Brain microvascular endothelial cell (primary cell): ENCODE results near the gene YDJC.

Experiments used
- DNase-seq: peaks from one replicate; pipeline ENCODE4 v3.0.0-alpha.2; 2020
- H3K27ac ChIP-seq: fragments of 250-450 bp; sonication (Bioruptor Pico); 2 replicates; pipeline ENCODE4 v1.5.1; 2020; ENCODE audit warnings: mild to moderate bottlenecking, moderate library complexity
- H3K27me3 ChIP-seq: fragments of 250-450 bp; sonication (Bioruptor Pico); replicated peaks from 2 replicates; pipeline ENCODE4 v1.5.1; 2020; ENCODE audit warnings: mild to moderate bottlenecking
- H3K36me3 ChIP-seq: fragments of 250-450 bp; sonication (Bioruptor Pico); replicated peaks from 2 replicates; pipeline ENCODE4 v1.5.1; 2020; ENCODE audit warnings: mild to moderate bottlenecking
- H3K4me3 ChIP-seq: 2 replicates; pipeline ENCODE4 v1.5.1; 2011; ENCODE audit warnings: low read depth, mild to moderate bottlenecking, control low read depth, low read length, moderate library complexity
- CTCF ChIP-seq: IDR thresholded peaks from 2 replicates; pipeline ENCODE4 v1.5.1; 2011; ENCODE audit warnings: low read depth, mild to moderate bottlenecking, moderate library complexity, low read length, control low read depth, inconsistent platforms; ENCODE audit errors: missing control alignments
- in situ Hi-C: cut with HindIII; loops from 2 replicates; pipeline ENCODE4 v1.10.0; 2017; ENCODE audit warnings: low sequenced_read_pairs, low pct_ligation_motif_present

The YDJC gene

GRCh38 chr22:21652547-21653545, 23.0 kb upstream of the YDJC start:
- in situ Hi-C loops, result no loop called here
- DNase-seq, result no peak
- no peaks in the 10 kb centered on the region for H3K27me3 ChIP-seq
- peaks cover 14% of the 10 kb centered on the region for H3K36me3 ChIP-seq
- peak overlapping the region; percentile 53 for H3K27ac ChIP-seq
- peak overlapping the region; percentile 80 for H3K4me3 ChIP-seq
- peak; percentile 8 for TF ChIP-seq CTCF

DNA sequence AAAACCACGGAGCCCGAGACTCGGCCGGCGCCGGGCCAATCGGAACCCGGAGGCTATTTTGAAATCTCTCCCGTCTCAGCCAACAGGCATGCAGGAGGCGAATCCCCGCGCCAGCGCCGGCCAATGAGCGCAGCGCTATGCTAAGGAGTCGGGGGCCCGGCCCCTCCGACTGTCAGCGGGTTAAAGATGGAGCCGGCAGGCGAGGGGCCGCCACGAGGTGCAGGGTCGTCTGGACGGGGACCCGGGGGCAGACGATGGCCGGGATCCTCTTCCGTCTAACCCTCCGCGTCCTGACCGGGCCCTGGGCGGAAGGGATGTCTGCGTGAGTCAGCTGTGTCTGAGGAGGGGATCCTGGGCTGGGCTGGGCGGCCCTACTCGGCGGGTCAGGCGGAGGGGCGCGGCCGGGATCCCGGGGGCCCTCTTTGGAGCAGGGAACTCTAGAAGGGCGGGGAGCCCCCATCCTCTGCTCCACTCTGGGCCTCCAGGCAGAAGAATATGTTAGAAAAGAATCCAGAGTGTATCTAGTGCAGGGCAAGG, 22.3 kb upstream of the YDJC start:
- no peak for TF ChIP-seq CTCF
- Histone ChIP-seq H3K4me3 (peak overlapping the region; percentile 80), H3K27me3 (no peaks in the 10 kb centered on the region), H3K27ac (peak overlapping the region; percentile 53), H3K36me3 (peaks cover 16% of the 10 kb centered on the region)
- peak; percentile 86 for DNase-seq
- in situ Hi-C loops, result no loop called here

DNA sequence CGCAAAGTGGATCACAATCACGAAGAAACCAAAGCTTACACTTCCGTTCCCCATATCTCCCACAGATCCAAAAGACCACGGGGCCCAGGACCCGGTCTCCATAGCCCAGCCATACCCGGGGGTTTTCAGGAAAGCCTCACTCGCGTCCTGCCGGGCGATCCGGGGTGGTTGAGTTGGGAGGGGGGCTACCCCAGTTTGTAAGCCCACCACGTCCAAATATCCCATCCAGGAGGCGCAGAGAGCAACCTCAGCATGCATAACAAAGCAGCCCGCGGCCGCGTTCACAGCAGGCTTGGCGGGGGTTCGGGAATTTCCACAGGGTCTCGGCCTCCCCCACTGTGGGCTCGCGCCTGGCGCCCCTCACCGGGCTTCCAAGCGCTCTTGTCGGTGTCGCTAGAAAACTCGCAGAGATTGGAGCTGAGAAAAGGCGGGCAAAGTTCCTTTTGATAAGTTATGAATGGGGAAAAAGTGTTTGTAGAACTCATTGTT, 21.7 kb upstream of the YDJC start:
- in situ Hi-C loops, result no loop called here
- DNase-seq, result no peak

DNA sequence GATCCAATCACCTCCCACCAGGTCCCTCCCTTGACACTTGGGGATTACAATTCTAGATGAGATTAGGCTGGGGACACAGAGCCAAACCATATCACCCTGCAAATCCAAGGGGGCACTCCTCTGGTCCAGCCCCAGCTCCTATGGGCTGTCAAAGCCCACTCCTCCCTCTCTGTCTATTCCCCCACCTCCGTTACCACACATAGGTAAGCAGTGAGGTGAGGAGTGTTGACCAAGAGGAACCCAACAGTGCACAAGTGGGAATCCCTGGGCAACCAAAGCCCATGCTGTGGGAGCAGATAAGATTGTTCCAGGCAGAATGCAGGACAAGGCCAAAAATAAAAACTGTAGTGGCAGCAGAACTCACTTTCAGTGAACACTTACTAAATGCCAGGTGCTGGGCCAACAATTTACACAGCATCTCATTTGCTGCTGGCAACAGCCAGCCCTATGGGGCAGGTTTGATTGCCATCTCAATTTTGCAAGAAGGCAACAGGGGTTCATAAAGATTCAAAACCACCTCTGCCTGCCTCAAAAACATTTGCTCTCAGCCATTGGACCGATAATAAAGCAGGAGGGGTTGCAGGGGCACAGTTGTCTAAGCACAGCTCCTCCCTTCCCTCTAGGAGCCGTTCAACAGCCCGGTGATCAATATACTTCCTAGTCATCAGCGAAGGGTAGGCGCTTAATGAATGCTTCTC, 21.1 kb upstream of the YDJC start:
- no peak for TF ChIP-seq CTCF
- peaks cover 25% of the 10 kb centered on the region for H3K36me3 ChIP-seq
- H3K4me3 ChIP-seq, result peak overlapping the region; percentile 80
- DNase-seq, result no peak
- no peaks in the 10 kb centered on the region for H3K27me3 ChIP-seq
- in situ Hi-C loops, result no loop called here
- H3K27ac ChIP-seq, result no peak overlapping the region

More for the DNA sequence above, 21.7 kb upstream of the YDJC start:
- H3K36me3 ChIP-seq, result peaks cover 20% of the 10 kb centered on the region
- no peaks in the 10 kb centered on the region for H3K27me3 ChIP-seq
- TF ChIP-seq CTCF, result no peak
- peak overlapping the region; percentile 53 for H3K27ac ChIP-seq
- peak overlapping the region; percentile 80 for H3K4me3 ChIP-seq

DNA sequence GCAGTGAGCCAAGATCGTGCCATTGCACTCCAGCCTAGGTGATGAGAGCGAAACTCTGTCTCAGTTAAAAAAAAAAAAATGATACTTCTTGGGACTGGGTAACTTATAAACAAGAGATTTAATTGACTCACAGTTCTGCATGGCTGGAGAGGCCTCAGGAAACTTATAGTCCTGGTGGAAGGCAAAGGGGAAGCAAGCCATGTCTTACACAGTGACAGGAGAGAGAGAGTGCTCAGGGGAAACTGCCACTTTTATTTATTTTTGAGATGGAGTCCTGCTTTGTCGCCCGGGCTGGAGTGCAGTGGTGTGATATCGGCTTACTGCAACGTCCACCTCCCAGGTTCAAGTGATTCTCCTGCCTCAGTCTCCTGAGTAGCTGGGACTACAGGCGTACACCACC, 20.5 kb upstream of the YDJC start:
- DNase-seq, result no peak
- no peak for TF ChIP-seq CTCF
- Histone ChIP-seq H3K4me3 (no peak overlapping the region), H3K36me3 (peaks cover 25% of the 10 kb centered on the region), H3K27me3 (no peaks in the 10 kb centered on the region), H3K27ac (no peak overlapping the region)
- in situ Hi-C loops, result no loop called here
